GM10266 (cell line): Measurements from ENCODE around the gene AKR1C2.

Experiments used
- DNase-seq: peaks from one replicate; pipeline ENCODE4 v3.0.0; 2012; ENCODE audit errors: extremely low spot score
- CTCF ChIP-seq: IDR thresholded peaks from 2 replicates; pipeline ENCODE4 v1.5.1; 2012; ENCODE audit warnings: mild to moderate bottlenecking, low read depth; ENCODE audit not compliant: control insufficient read depth, insufficient read depth; ENCODE audit errors: missing control alignments

The AKR1C2 gene

GRCh38 chr10:5041471-5042023 is 37.9 kb upstream of the AKR1C2 start:
- no peak for TF ChIP-seq CTCF
- no peak for DNase-seq

- no peak for DNase-seq
- no peak for TF ChIP-seq CTCF
These were observed 37.3 kb upstream of the AKR1C2 start for GRCh38 chr10:5040781-5041470.

GRCh38 chr10:5040010-5040673 is 36.5 kb upstream of the AKR1C2 start:
- DNase-seq: no peak
- TF ChIP-seq CTCF: no peak

GRCh38 chr10:5038733-5039132 is 35.1 kb upstream of the AKR1C2 start:
- TF ChIP-seq CTCF: no peak
- no peak for DNase-seq

- no peak for DNase-seq
- TF ChIP-seq CTCF: no peak
These were observed 34.4 kb upstream of the AKR1C2 start for GRCh38 chr10:5038101-5038500.

- no peak for TF ChIP-seq CTCF
- DNase-seq: no peak
These were observed 32.9 kb upstream of the AKR1C2 start for GRCh38 chr10:5036511-5036910.

- DNase-seq: no peak
- TF ChIP-seq CTCF: no peak
These were observed 31.7 kb upstream of the AKR1C2 start for GRCh38 chr10:5035356-5035755.
